Activated T-helper 1 cell treated with anti-CD3 and anti-CD28 coated beads, Interleukin-2, amount 50 U/mL, for 16 hours (primary cell): ENCODE results near the gene PCID2.

Experiments
- DNase-seq, 2 donors: peaks; one replicate each; pipeline ENCODE4 v3.0.0-alpha.2; 2020; ENCODE audit warnings: low read depth in 1 of 2, low spot score in 1 of 2

Gene PCID2

GRCh38 chr13:113129921-113130750 lies 78.3 kb downstream of the PCID2 start:
- DNase-seq: no peak

- DNase-seq: no peak
Observed at GRCh38 chr13:113129480-113129879, 79.0 kb downstream of the PCID2 start.
